Endothelial cell of umbilical vein (primary cell): Measurements from ENCODE around the gene RGPD3. TPM values are rescaled to one million over a fixed set of nuclear protein-coding genes. Genes with fewer than 3 reads are reported as not detected.

Source experiments
- BruUV-seq: library from RNA; stranded (reverse); fragments of 400-500 nt; replicated peaks from 2 replicates; lab custom pipeline; 2021; lab: Mats Ljungman, UMichigan
- CTCF ChIA-PET: fragments of 300-600, 350-600 bp; sonication (Branson Sonifier 250); formaldehyde crosslinking; loops from one replicate; lab custom pipeline; 2021; ENCODE audit warnings: antibody characterized with exemption, inconsistent platforms; lab: Charles Lee
- POLR2A ChIA-PET: fragments of 300-600, 350-600 bp; sonication (Branson Sonifier 250); formaldehyde crosslinking; loops from one replicate; lab custom pipeline; 2021; ENCODE audit warnings: antibody characterized with exemption, inconsistent platforms; lab: Charles Lee
- DNase-seq: peaks from one replicate; pipeline ENCODE4 v3.0.0-alpha.2; 2011; ENCODE audit warnings: low read depth, low spot score
- FAIRE-seq: peaks from 2 replicates; lab custom pipeline; 2011; peaks lifted over from hg19 to GRCh38; lab: Jason Lieb, UNC
- H2AFZ ChIP-seq: 2 replicates; pipeline ENCODE4 v1.6.0; 2012; ENCODE audit warnings: low read depth, low read length, control low read depth, inconsistent platforms
- H3K27ac ChIP-seq: 2 replicates; pipeline ENCODE4 v1.5.1; 2011; ENCODE audit warnings: low read depth, mild to moderate bottlenecking, control low read depth, low read length, moderate library complexity; ENCODE audit not compliant: insufficient read depth
- H3K27me3 ChIP-seq, 2 experiments: 2 replicates each; pipeline versions ENCODE4 v1.6.0 to v1.6.1; 2011; ENCODE audit warnings: low read length in 2 of 2, mixed read lengths in 1 of 2; ENCODE audit not compliant: control insufficient read depth in 2 of 2, insufficient read depth in 2 of 2
- H3K36me3 ChIP-seq, 2 experiments: 2 replicates in 1 of 2; 3 replicates in 1 of 2; pipeline ENCODE4 v1.5.1; 2011; ENCODE audit warnings: low read length in 2 of 2, mild to moderate bottlenecking in 1 of 2, moderate library complexity in 1 of 2; ENCODE audit not compliant: control insufficient read depth in 2 of 2, insufficient read depth in 2 of 2; ENCODE audit errors: extremely low read depth in 1 of 2
- H3K4me1 ChIP-seq: 3 replicates; pipeline ENCODE4 v1.5.1; 2011; ENCODE audit warnings: mild to moderate bottlenecking, low read length; ENCODE audit not compliant: control insufficient read depth, insufficient read depth; ENCODE audit errors: extremely low read depth
- H3K4me2 ChIP-seq: 2 replicates; pipeline ENCODE4 v1.6.1; 2011; ENCODE audit warnings: low read length, control low read depth, mixed read lengths; ENCODE audit not compliant: insufficient read depth
- H3K4me3 ChIP-seq, 3 experiments: fragments of 200-600 bp in 1 of 3; sonication (generic), shearing (Covaris generic) in 1 of 3; replicated peaks in 1 of 3; 2 replicates each; pipeline ENCODE4 v1.5.1; 2011 to 2016; ENCODE audit warnings: control low read depth in 3 of 3, low read length in 3 of 3, mild to moderate bottlenecking in 2 of 3, inconsistent platforms in 1 of 3, low read depth in 1 of 3, moderate library complexity in 1 of 3; ENCODE audit not compliant: insufficient read depth in 1 of 3
- H3K79me2 ChIP-seq: 2 replicates; pipeline ENCODE4 v1.6.0; 2012; ENCODE audit warnings: low read length, inconsistent platforms; ENCODE audit not compliant: control insufficient read depth, insufficient read depth
- H3K9ac ChIP-seq: replicated peaks from 2 replicates; pipeline ENCODE3; 2011; ENCODE audit warnings: low read length, control low read depth; ENCODE audit not compliant: insufficient read depth; ENCODE audit errors: extremely low read depth
- H3K9me1 ChIP-seq: replicated peaks from 3 replicates; pipeline ENCODE4 v1.6.0; 2011; ENCODE audit warnings: mild to moderate bottlenecking, low read length; ENCODE audit not compliant: control insufficient read depth, insufficient read depth; ENCODE audit errors: extremely low read depth
- H3K9me3 ChIP-seq: replicated peaks from 2 replicates; pipeline ENCODE4 v1.5.1; 2012; ENCODE audit warnings: low read length, inconsistent platforms; ENCODE audit not compliant: control insufficient read depth, insufficient read depth
- H4K20me1 ChIP-seq: replicated peaks from 2 replicates; pipeline ENCODE3; 2011; ENCODE audit warnings: mild to moderate bottlenecking, low read length; ENCODE audit not compliant: control insufficient read depth, insufficient read depth; ENCODE audit errors: extremely low read depth
- EZH2 ChIP-seq: IDR thresholded peaks from 2 replicates; pipeline ENCODE4 v1.6.1; 2012; ENCODE audit warnings: borderline replicate concordance, low read depth, mild to moderate bottlenecking, moderate library complexity, low read length, inconsistent platforms; ENCODE audit not compliant: severe bottlenecking
- FOS ChIP-seq: IDR thresholded peaks from 2 replicates; pipeline ENCODE4 v1.6.1; 2011; ENCODE audit warnings: mild to moderate bottlenecking, low read length, moderate library complexity, borderline replicate concordance; ENCODE audit not compliant: insufficient read depth
- GATA2 ChIP-seq: IDR thresholded peaks from 2 replicates; pipeline ENCODE4 v1.7.0; 2011; ENCODE audit warnings: low read depth, mild to moderate bottlenecking, moderate library complexity, mixed read lengths, low read length; ENCODE audit not compliant: insufficient read length, insufficient read depth
- JUN ChIP-seq: IDR thresholded peaks from 2 replicates; pipeline ENCODE4 v1.6.1; 2011; ENCODE audit warnings: borderline replicate concordance, low read depth; ENCODE audit not compliant: insufficient read length, insufficient read depth
- MYC ChIP-seq: IDR thresholded peaks from one replicate; pipeline ENCODE4 v1.6.1; 2011; ENCODE audit warnings: mild to moderate bottlenecking, low read depth, low read length
- POLR2A ChIP-seq: IDR thresholded peaks from 2 replicates; pipeline ENCODE4 v1.6.1; 2012; ENCODE audit warnings: low read depth, mild to moderate bottlenecking, control low read depth, low read length
- POLR2AphosphoS5 ChIP-seq: IDR thresholded peaks from 2 replicates; pipeline ENCODE4 v1.6.1; 2012; ENCODE audit warnings: low read depth, mild to moderate bottlenecking, control low read depth, low read length, moderate library complexity; ENCODE audit not compliant: insufficient read depth
- dilution Hi-C: fragments of 300-500 bp; cut with MboI; formaldehyde crosslinking; loops from one replicate; pipeline ENCODE4 v1.15.0; 2019; ENCODE audit warnings: low sequenced_read_pairs; ENCODE audit not compliant: extremely low pct_ligation_motif_present
- intact Hi-C: fragments of 100-400 bp; cut with micrococcal nuclease; formaldehyde crosslinking; loops from one replicate; pipeline ENCODE4 v1.10.0; 2022
- polyA plus RNA-seq, 4 experiments: library from polyadenylated mRNA; depleted of rRNA in 3 of 4; stranded (reverse) in 3 of 4; unstranded in 1 of 4; fragments of >200 nt; gene quantifications; 2 replicates each; pipeline versions ENCODE4 v1.2.1 to v1.2.3, GENCODE V29; 2011 to 2012; ENCODE audit warnings: missing spikeins in 1 of 4
- total RNA-seq: library from RNA; stranded (reverse); gene quantifications from 2 replicates; pipeline ENCODE4 v1.2.3, GENCODE V29; 2021
- TF ChIP-seq, protein P1 (sequence below): IDR thresholded peaks from 2 replicates; pipeline ENCODE4 v1.6.1; 2011; ENCODE audit not compliant: insufficient read depth, insufficient read length
- TF ChIP-seq, protein P2 (sequence below), 2 donors: IDR thresholded peaks; 1 replicate in 1 of 2; 2 replicates in 1 of 2; pipeline ENCODE4 v1.5.1; 2011; ENCODE audit warnings: low read length in 2 of 2, mild to moderate bottlenecking in 2 of 2, moderate library complexity in 2 of 2, control low read depth in 1 of 2, inconsistent platforms in 1 of 2, low read depth in 1 of 2; ENCODE audit not compliant: insufficient read depth in 1 of 2; ENCODE audit errors: extremely low read depth in 1 of 2

RGPD3 gene
- total and polyA plus RNA-seq, 2 donors (not counting 3 experiments of a cell fraction or from before 2014, with no cell fraction given) = 0.04 TPM; not detected in 1

DNA sequence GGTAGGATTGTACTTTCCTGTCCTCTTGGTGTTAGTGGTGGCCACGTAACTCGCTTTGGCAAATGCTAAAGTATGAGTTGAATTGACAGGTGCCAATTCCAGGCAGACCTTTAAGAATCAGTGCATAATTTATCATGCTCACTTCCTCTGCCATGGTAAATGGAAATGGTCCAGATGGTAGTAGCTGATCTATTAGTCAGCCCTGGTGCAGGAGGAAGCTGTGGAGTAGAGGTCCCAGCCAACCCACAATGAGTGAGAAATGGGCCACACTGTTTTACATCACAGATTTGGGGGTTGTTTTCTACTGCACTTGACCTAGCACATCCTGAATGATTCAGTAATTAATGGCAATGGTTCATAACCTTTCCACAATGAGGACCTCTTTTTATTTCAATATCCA, 104.4 kb downstream of the RGPD3 start:
- BruUV-seq = no TSS peak
- Histone ChIP-seq H3K9me3 (no peaks in the 10 kb centered on the region), H3K36me3 (no peaks in the 10 kb centered on the region), H2AFZ (no peak overlapping the region), H3K4me1 (no peaks in the 10 kb centered on the region), H3K4me3 (no peak overlapping the region), H3K79me2 (no peaks in the 10 kb centered on the region), H3K9me1 (no peaks in the 10 kb centered on the region), H4K20me1 (no peaks in the 10 kb centered on the region), H3K9ac (no peak overlapping the region), H3K27ac (no peak overlapping the region), H3K4me2 (no peak overlapping the region), H3K27me3 (no peaks in the 10 kb centered on the region)
- intact Hi-C loops = no loop called here
- DNase-seq (no peak), FAIRE-seq (no peak)
- TF ChIP-seq, protein P1, sequence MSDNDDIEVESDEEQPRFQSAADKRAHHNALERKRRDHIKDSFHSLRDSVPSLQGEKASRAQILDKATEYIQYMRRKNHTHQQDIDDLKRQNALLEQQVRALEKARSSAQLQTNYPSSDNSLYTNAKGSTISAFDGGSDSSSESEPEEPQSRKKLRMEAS = no peak
- TF ChIP-seq FOS = no peak
- TF ChIP-seq, protein P2, sequence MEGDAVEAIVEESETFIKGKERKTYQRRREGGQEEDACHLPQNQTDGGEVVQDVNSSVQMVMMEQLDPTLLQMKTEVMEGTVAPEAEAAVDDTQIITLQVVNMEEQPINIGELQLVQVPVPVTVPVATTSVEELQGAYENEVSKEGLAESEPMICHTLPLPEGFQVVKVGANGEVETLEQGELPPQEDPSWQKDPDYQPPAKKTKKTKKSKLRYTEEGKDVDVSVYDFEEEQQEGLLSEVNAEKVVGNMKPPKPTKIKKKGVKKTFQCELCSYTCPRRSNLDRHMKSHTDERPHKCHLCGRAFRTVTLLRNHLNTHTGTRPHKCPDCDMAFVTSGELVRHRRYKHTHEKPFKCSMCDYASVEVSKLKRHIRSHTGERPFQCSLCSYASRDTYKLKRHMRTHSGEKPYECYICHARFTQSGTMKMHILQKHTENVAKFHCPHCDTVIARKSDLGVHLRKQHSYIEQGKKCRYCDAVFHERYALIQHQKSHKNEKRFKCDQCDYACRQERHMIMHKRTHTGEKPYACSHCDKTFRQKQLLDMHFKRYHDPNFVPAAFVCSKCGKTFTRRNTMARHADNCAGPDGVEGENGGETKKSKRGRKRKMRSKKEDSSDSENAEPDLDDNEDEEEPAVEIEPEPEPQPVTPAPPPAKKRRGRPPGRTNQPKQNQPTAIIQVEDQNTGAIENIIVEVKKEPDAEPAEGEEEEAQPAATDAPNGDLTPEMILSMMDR (IDR thresholded peaks at IDR 0.05; ENCODE audit: extremely low read depth in 1 of 2, insufficient read depth in 1 of 2, low read depth in 1 of 2, low read length in 2 of 2) = no peak
- TF ChIP-seq POLR2A = no peak
- TF ChIP-seq EZH2 = no peak
- TF ChIP-seq GATA2 = no peak
- no peak for TF ChIP-seq POLR2AphosphoS5
- no peak for TF ChIP-seq JUN
- TF ChIP-seq MYC = no peak
- POLR2A ChIA-PET = no interaction called here
- dilution Hi-C loops = no loop called here
- CTCF ChIA-PET = no interaction called here
